Panc1 (cell line): ENCODE data around the gene GLS. TPM values are rescaled to one million over a fixed set of nuclear protein-coding genes. Genes with fewer than 3 reads are reported as not detected.
"Not testable (repeated sequence)": the region's sequence is repeated elsewhere in the genome, so short reads cannot be mapped to it uniquely, and the experiment has no call there.

Experiments
- ATAC-seq: fragments of 200-7000 bp; cut with Tn5 transposase; 2 replicates; pipeline ENCODE4 v1.9.1; 2020; ENCODE audit warnings: mild to moderate bottlenecking, moderate library complexity
- BruUV-seq: library from RNA; stranded (reverse); fragments of 400-500 nt; replicated peaks from 2 replicates; lab custom pipeline; 2021; lab: Mats Ljungman, UMichigan
- CTCF ChIA-PET: fragments of 300-600 bp; sonication (Branson Sonifier 250); formaldehyde crosslinking; loops from one replicate; lab custom pipeline; 2022; ENCODE audit warnings: antibody characterized with exemption; lab: Charles Lee
- POLR2A ChIA-PET: fragments of 300-600 bp; sonication (Branson Sonifier 250); formaldehyde crosslinking; loops from one replicate; lab custom pipeline; 2022; ENCODE audit warnings: antibody characterized with exemption; lab: Charles Lee
- DNase-seq: peaks from one replicate; pipeline ENCODE4 v3.0.0-alpha.2; 2010; ENCODE audit warnings: low read depth, low spot score
- H3K27ac ChIP-seq: 2 replicates; pipeline ENCODE4 v1.5.1; 2011; ENCODE audit warnings: mild to moderate bottlenecking, low read length, inconsistent platforms
- H3K27me3 ChIP-seq: fragments of 200-500 bp; sonication (Bioruptor generic); 2 replicates; pipeline ENCODE4 v1.6.0; 2014; ENCODE audit warnings: low read length, inconsistent platforms; ENCODE audit not compliant: control insufficient read depth, insufficient read depth
- H3K36me3 ChIP-seq: fragments of 200-500 bp; sonication (Bioruptor generic); 2 replicates; pipeline ENCODE4 v1.5.1; 2014; ENCODE audit warnings: inconsistent platforms, mild to moderate bottlenecking, low read length, moderate library complexity; ENCODE audit not compliant: control insufficient read depth, insufficient read depth
- H3K4me1 ChIP-seq: 2 replicates; pipeline ENCODE4 v1.5.1; 2011; ENCODE audit warnings: inconsistent platforms, mild to moderate bottlenecking, low read length, moderate library complexity; ENCODE audit not compliant: control insufficient read depth, insufficient read depth
- H3K4me3 ChIP-seq, 2 experiments: 2 replicates each; pipeline ENCODE4 v1.5.1; 2011 to 2012; ENCODE audit warnings: low read depth in 2 of 2, low read length in 2 of 2, mild to moderate bottlenecking in 2 of 2, inconsistent platforms in 1 of 2, moderate library complexity in 1 of 2
- H3K9me3 ChIP-seq: fragments of 200-500 bp; sonication (Bioruptor generic); 2 replicates; pipeline ENCODE4 v1.5.1; 2014; ENCODE audit warnings: low read depth, mild to moderate bottlenecking, inconsistent platforms, low read length, moderate library complexity; ENCODE audit not compliant: control insufficient read depth, insufficient read depth
- POLR2AphosphoS5 ChIP-seq: IDR thresholded peaks from 2 replicates; pipeline ENCODE4 v1.6.1; 2012; ENCODE audit warnings: mild to moderate bottlenecking, low read depth, low read length, moderate library complexity
- SIN3A ChIP-seq: IDR thresholded peaks from 2 replicates; pipeline ENCODE4 v1.6.1; 2012; ENCODE audit warnings: low read depth, mild to moderate bottlenecking, low read length, moderate library complexity, borderline replicate concordance; ENCODE audit not compliant: insufficient read depth
- TCF7L2 ChIP-seq: IDR thresholded peaks from 2 replicates; pipeline ENCODE4 v1.6.1; 2011; ENCODE audit warnings: mild to moderate bottlenecking, low read depth, low read length, inconsistent platforms
- in situ Hi-C: cut with HindIII; loops from 2 replicates; pipeline ENCODE4 v1.10.0; 2016; ENCODE audit warnings: low sequenced_read_pairs, low pct_unique_long_range_greater_than_20kb
- intact Hi-C: fragments of 100-400 bp; cut with micrococcal nuclease; formaldehyde crosslinking; loops from one replicate; pipeline ENCODE4 v1.10.0; 2022; ENCODE audit not compliant: unreplicated experiment
- total RNA-seq: library from RNA; stranded (reverse); gene quantifications from one replicate; pipeline ENCODE4 v1.2.1, GENCODE V29; 2021; ENCODE audit not compliant: unreplicated experiment
- TF ChIP-seq, protein P1 (sequence below), 2 experiments: IDR thresholded peaks; 2 replicates each; pipeline ENCODE4 v1.6.1; 2011 to 2012; ENCODE audit warnings: low read depth in 2 of 2, control low read depth in 1 of 2, low read length in 1 of 2, mild to moderate bottlenecking in 1 of 2, moderate library complexity in 1 of 2; ENCODE audit not compliant: insufficient read depth in 1 of 2
- TF ChIP-seq, protein P2 (sequence below): fragments of 450-650 bp; IDR thresholded peaks from 2 replicates; pipeline ENCODE4 v1.5.1; 2017; ENCODE audit warnings: mild to moderate bottlenecking

Gene GLS
- total RNA-seq, 1 experiment from 2014 or later = 93.9 TPM

DNA sequence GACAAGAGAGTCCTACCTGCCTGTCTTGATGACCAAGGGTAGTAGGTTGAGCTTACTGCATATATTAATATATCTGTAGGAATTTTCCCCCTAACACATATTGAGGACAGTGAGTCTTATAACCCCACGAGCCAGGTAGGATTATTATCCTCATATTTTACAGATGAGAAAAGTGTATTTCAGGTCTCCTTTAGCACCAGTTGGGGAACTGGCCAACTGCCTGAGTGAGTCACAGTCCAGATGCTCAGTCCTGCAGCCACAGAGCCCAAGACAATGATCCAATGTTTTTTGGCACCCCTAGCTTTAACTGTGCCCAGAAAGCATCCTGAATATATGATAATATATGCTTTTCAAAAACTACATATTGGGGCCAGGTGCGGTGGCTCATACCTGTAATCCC, 30.8 kb upstream of the GLS start:
- TF ChIP-seq, protein P1, sequence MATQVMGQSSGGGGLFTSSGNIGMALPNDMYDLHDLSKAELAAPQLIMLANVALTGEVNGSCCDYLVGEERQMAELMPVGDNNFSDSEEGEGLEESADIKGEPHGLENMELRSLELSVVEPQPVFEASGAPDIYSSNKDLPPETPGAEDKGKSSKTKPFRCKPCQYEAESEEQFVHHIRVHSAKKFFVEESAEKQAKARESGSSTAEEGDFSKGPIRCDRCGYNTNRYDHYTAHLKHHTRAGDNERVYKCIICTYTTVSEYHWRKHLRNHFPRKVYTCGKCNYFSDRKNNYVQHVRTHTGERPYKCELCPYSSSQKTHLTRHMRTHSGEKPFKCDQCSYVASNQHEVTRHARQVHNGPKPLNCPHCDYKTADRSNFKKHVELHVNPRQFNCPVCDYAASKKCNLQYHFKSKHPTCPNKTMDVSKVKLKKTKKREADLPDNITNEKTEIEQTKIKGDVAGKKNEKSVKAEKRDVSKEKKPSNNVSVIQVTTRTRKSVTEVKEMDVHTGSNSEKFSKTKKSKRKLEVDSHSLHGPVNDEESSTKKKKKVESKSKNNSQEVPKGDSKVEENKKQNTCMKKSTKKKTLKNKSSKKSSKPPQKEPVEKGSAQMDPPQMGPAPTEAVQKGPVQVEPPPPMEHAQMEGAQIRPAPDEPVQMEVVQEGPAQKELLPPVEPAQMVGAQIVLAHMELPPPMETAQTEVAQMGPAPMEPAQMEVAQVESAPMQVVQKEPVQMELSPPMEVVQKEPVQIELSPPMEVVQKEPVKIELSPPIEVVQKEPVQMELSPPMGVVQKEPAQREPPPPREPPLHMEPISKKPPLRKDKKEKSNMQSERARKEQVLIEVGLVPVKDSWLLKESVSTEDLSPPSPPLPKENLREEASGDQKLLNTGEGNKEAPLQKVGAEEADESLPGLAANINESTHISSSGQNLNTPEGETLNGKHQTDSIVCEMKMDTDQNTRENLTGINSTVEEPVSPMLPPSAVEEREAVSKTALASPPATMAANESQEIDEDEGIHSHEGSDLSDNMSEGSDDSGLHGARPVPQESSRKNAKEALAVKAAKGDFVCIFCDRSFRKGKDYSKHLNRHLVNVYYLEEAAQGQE (IDR thresholded peaks at IDR 0.05; ENCODE audit: insufficient read depth in 1 of 2, low read depth in 2 of 2, low read length in 1 of 2) = no peak
- no peak for TF ChIP-seq SIN3A
- no peak for TF ChIP-seq POLR2AphosphoS5
- no peak for TF ChIP-seq TCF7L2
- TF ChIP-seq, protein P2, sequence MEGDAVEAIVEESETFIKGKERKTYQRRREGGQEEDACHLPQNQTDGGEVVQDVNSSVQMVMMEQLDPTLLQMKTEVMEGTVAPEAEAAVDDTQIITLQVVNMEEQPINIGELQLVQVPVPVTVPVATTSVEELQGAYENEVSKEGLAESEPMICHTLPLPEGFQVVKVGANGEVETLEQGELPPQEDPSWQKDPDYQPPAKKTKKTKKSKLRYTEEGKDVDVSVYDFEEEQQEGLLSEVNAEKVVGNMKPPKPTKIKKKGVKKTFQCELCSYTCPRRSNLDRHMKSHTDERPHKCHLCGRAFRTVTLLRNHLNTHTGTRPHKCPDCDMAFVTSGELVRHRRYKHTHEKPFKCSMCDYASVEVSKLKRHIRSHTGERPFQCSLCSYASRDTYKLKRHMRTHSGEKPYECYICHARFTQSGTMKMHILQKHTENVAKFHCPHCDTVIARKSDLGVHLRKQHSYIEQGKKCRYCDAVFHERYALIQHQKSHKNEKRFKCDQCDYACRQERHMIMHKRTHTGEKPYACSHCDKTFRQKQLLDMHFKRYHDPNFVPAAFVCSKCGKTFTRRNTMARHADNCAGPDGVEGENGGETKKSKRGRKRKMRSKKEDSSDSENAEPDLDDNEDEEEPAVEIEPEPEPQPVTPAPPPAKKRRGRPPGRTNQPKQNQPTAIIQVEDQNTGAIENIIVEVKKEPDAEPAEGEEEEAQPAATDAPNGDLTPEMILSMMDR = no peak
- ChIA-PET POLR2A (no interaction called here), CTCF (interaction anchor here (0.7 kb wide), 1 partner anchor 166 kb away, joined by 3 read pairs; no protein-coding TSS in a partner anchor)
- no peak for DNase-seq
- Histone ChIP-seq H3K36me3 (no peaks in the 10 kb centered on the region), H3K4me3 (no peak overlapping the region), H3K4me1 (no peaks in the 10 kb centered on the region), H3K27ac (no peak overlapping the region), H3K9me3 (no peaks in the 10 kb centered on the region), H3K27me3 (peaks cover 2% of the 10 kb centered on the region; the same call in 1 of the 2 replicates)
- no peak for ATAC-seq
- in situ Hi-C loops (no loop called here), intact Hi-C loops (no loop called here)
- no TSS peak for BruUV-seq

GRCh38 chr2:190853022-190853421, 27.6 kb upstream of the GLS start:
- CTCF ChIA-PET, H3K4me3 ChIP-seq, DNase-seq, in situ Hi-C loops, ATAC-seq, H3K36me3 ChIP-seq, H3K27ac ChIP-seq, H3K27me3 ChIP-seq, BruUV-seq, H3K9me3 ChIP-seq, H3K4me1 ChIP-seq, intact Hi-C loops: not testable (repeated sequence)
- POLR2A ChIA-PET = interaction anchor here (0.6 kb wide), 1 partner anchor 38 kb away, joined by 5 read pairs; no protein-coding TSS in a partner anchor

- TF ChIP-seq POLR2AphosphoS5 (no peak), TCF7L2 (no peak), SIN3A (no peak)
- TF ChIP-seq, protein P1 (IDR thresholded peaks at IDR 0.05; ENCODE audit: insufficient read depth in 1 of 2, low read depth in 2 of 2, low read length in 1 of 2) = no peak
- Histone ChIP-seq H3K9me3 (no peaks in the 10 kb centered on the region), H3K4me3 (no peak overlapping the region), H3K4me1 (no peaks in the 10 kb centered on the region), H3K27me3 (peaks cover 2% of the 10 kb centered on the region; the same call in 1 of the 2 replicates), H3K36me3 (no peaks in the 10 kb centered on the region), H3K27ac (no peak overlapping the region)
- CTCF ChIA-PET = no interaction called here
- intact Hi-C loops (no loop called here), in situ Hi-C loops (no loop called here)
- DNase-seq = no peak
- no peak for ATAC-seq
- BruUV-seq = no TSS peak
- POLR2A ChIA-PET = no interaction called here
Observed at GRCh38 chr2:190853531-190854383, 26.9 kb upstream of the GLS start.
